GM12878 (cell line): ENCODE results near the gene C1QTNF8. TPM values are rescaled to one million over a fixed set of nuclear protein-coding genes. Genes with fewer than 3 reads are reported as not detected.

ENCODE experiments used
- ATAC-seq: fragments of 200-7000 bp; cut with Tn5 transposase; 3 replicates; pipeline ENCODE4 v1.9.1; 2020; ENCODE audit warnings: mild to moderate bottlenecking, moderate library complexity
- BruUV-seq: library from RNA; stranded (reverse); fragments of 400-500 nt; replicated peaks from 2 replicates; lab custom pipeline; 2021; lab: Mats Ljungman, UMichigan
- CTCF ChIA-PET: fragments of 300-600 bp; sonication (Branson Sonifier 250); formaldehyde crosslinking; extraction: SDS; loops from one replicate; lab custom pipeline; 2021; ENCODE audit warnings: inconsistent platforms; lab: Yijun Ruan, JAX
- POLR2A ChIA-PET: fragments of 350-600 bp; formaldehyde crosslinking; extraction: SDS; loops from one replicate; lab custom pipeline; 2021; ENCODE audit warnings: inconsistent platforms; lab: Charles Lee
- RAD21 ChIA-PET: fragments of 300-600 bp; sonication (Branson Sonifier 250); formaldehyde crosslinking; loops from one replicate; lab custom pipeline; 2023; ENCODE audit warnings: antibody characterized with exemption; ENCODE audit not compliant: unreplicated experiment; lab: Charles Lee
- SMC1A ChIA-PET: fragments of 300-600 bp; sonication (Branson Sonifier 250); formaldehyde crosslinking; loops from one replicate; lab custom pipeline; 2023; ENCODE audit not compliant: unreplicated experiment, uncharacterized antibody; lab: Charles Lee
- DNase-seq: peaks from one replicate; pipeline ENCODE4 v3.0.0-alpha.2; 2011; ENCODE audit warnings: low read depth, low spot score
- FAIRE-seq: peaks from 3 replicates; lab custom pipeline; 2011; peaks lifted over from hg19 to GRCh38; lab: Jason Lieb, UNC
- H2AFZ ChIP-seq: 2 replicates; pipeline ENCODE4 v1.6.0; 2011; ENCODE audit warnings: low read depth, low read length, control low read depth; ENCODE audit not compliant: control insufficient read depth
- H3K27ac ChIP-seq: 2 replicates; pipeline ENCODE4 v1.5.1; 2011; ENCODE audit warnings: control low read depth; ENCODE audit not compliant: control insufficient read depth, insufficient read depth
- H3K27me3 ChIP-seq, 2 experiments: replicated peaks in 1 of 2; 2 replicates each; pipeline versions ENCODE4 v1.6.0 to v1.6.1; 2011; ENCODE audit warnings: low read length in 1 of 2; ENCODE audit not compliant: control insufficient read depth in 2 of 2, insufficient read depth in 2 of 2
- H3K36me3 ChIP-seq, 2 experiments: 2 replicates each; pipeline ENCODE4 v1.5.1; 2011; ENCODE audit warnings: low read length in 1 of 2; ENCODE audit not compliant: control insufficient read depth in 2 of 2, insufficient read depth in 2 of 2
- H3K4me1 ChIP-seq: 2 replicates; pipeline ENCODE4 v1.6.1; 2011; ENCODE audit warnings: mild to moderate bottlenecking, low read length, moderate library complexity, mixed read lengths; ENCODE audit not compliant: control insufficient read depth, insufficient read depth
- H3K4me2 ChIP-seq: 2 replicates; pipeline ENCODE4 v1.6.0; 2011; ENCODE audit warnings: control low read depth; ENCODE audit not compliant: control insufficient read depth, insufficient read depth
- H3K4me3 ChIP-seq: fragments of 200-600 bp; sonication (generic); 2 replicates; pipeline ENCODE4 v1.5.1; 2016
- H3K79me2 ChIP-seq: 2 replicates; pipeline ENCODE4 v1.6.0; 2011; ENCODE audit warnings: low read length; ENCODE audit not compliant: control insufficient read depth, insufficient read depth
- H3K9ac ChIP-seq: 2 replicates; pipeline ENCODE4 v1.8.0; 2011; ENCODE audit warnings: low read length, control low read depth, mixed read lengths; ENCODE audit not compliant: control insufficient read depth, insufficient read depth
- H3K9me3 ChIP-seq: replicated peaks from 3 replicates; pipeline ENCODE4 v1.5.1; 2011; ENCODE audit warnings: mild to moderate bottlenecking, low read length; ENCODE audit not compliant: control insufficient read depth, insufficient read depth
- H4K20me1 ChIP-seq: 2 replicates; pipeline ENCODE4 v1.6.0; 2011; ENCODE audit not compliant: control insufficient read depth, insufficient read depth
- EED ChIP-seq: sonication (generic); IDR thresholded peaks from 2 replicates; pipeline ENCODE4 v1.6.1; 2016; ENCODE audit warnings: antibody characterized with exemption, low read depth
- FOXM1 ChIP-seq: IDR thresholded peaks from 2 replicates; pipeline ENCODE4 v1.6.1; 2012; ENCODE audit warnings: low read depth, mild to moderate bottlenecking, inconsistent platforms, low read length, moderate library complexity
- HDAC2 ChIP-seq: fragments of 200-600 bp; sonication (generic); IDR thresholded peaks from 2 replicates; pipeline ENCODE4 v1.6.1; 2017
- NFYB ChIP-seq: IDR thresholded peaks from 2 replicates; pipeline ENCODE4 v1.6.1; 2011; ENCODE audit warnings: low read depth, mild to moderate bottlenecking, low read length, improper control_type of control experiment, moderate library complexity; ENCODE audit not compliant: insufficient read depth
- PAX8 ChIP-seq: fragments of 450-650 bp; IDR thresholded peaks from 2 replicates; pipeline ENCODE4 v1.6.1; 2017; ENCODE audit warnings: mild to moderate bottlenecking, moderate library complexity
- RFX5 ChIP-seq: IDR thresholded peaks from 2 replicates; pipeline ENCODE4 v1.6.1; 2011; ENCODE audit warnings: low read depth, low read length, improper control_type of control experiment
- SRF ChIP-seq, 2 experiments: IDR thresholded peaks; 2 replicates each; pipeline ENCODE4 v1.6.1; 2011; ENCODE audit warnings: low read depth in 2 of 2, low read length in 2 of 2, mild to moderate bottlenecking in 1 of 2, moderate library complexity in 1 of 2
- WRNIP1 ChIP-seq: IDR thresholded peaks from 2 replicates; pipeline ENCODE4 v1.6.1; 2011; ENCODE audit warnings: low read depth, low read length, improper control_type of control experiment, borderline replicate concordance
- ZNF217 ChIP-seq: fragments of 450-650 bp; IDR thresholded peaks from 2 replicates; pipeline ENCODE4 v1.6.1; 2017; ENCODE audit warnings: antibody characterized with exemption, mild to moderate bottlenecking
- WGBS: methylation state at CpG from one replicate; pipeline ENCODE4 v1.1.6; 2016; ENCODE audit warnings: low lambda C conversion rate; ENCODE audit not compliant: insufficient replicate concordance, insufficient coverage; ENCODE audit errors: missing lambda C conversion rate; 5-methylcytosine and 5-hydroxymethylcytosine counted together
- in situ Hi-C: fragments of 300-500 bp; cut with MboI; formaldehyde crosslinking; loops from 9 replicates; pipeline ENCODE4 v1.14.3; 2018; ENCODE audit warnings: mixed read lengths
- intact Hi-C: fragments of 100-400 bp; cut with micrococcal nuclease; formaldehyde crosslinking; loops from one replicate; pipeline ENCODE4 v1.14.2; 2022; ENCODE audit not compliant: unreplicated experiment
- polyA plus RNA-seq, 11 experiments: library from polyadenylated mRNA; depleted of rRNA in 4 of 11; unstranded in 6 of 11; stranded (reverse) in 5 of 11; fragments of >200 nt; fragmentation: Nextera tagmentation in 4 of 11; fragmentation: Illumina TruSeq in 1 of 11; extraction: Ambion mirVana in 4 of 11; extraction: Trizol in 1 of 11; gene quantifications; 1 replicate in 1 of 11; 2 replicates in 10 of 11; pipeline versions ENCODE4 v1.2.1 to v1.2.3, GENCODE V29; 2011 to 2016; ENCODE audit warnings: inconsistent platforms in 2 of 11, missing spikeins in 2 of 11, low read depth in 1 of 11
- total RNA-seq, 4 experiments: library from RNA; depleted of rRNA in 3 of 4; stranded (reverse); fragments of >200 nt in 3 of 4; fragmentation: Illumina TruSeq in 1 of 4; extraction: Trizol in 1 of 4; gene quantifications; 2 replicates each; pipeline versions ENCODE4 v1.2.1 to v1.2.3, GENCODE V29; 2013 to 2021
- TF ChIP-seq, protein P1 (sequence below): IDR thresholded peaks from 2 replicates; pipeline ENCODE4 v1.6.1; 2012; ENCODE audit warnings: improper control_type of control experiment, low read depth, low read length; ENCODE audit not compliant: insufficient replicate concordance
- TF ChIP-seq, protein P2 (sequence below): fragments of 450-650 bp; IDR thresholded peaks from 2 replicates; pipeline ENCODE4 v1.6.1; 2017; ENCODE audit warnings: mild to moderate bottlenecking, low read depth, inconsistent platforms; ENCODE audit not compliant: poor library complexity, severe bottlenecking
- TF ChIP-seq, protein P3 (sequence below): IDR thresholded peaks from 2 replicates; pipeline ENCODE4 v1.6.1; 2012; ENCODE audit warnings: low read depth, low read length, improper control_type of control experiment

C1QTNF8 gene
- total and polyA plus RNA-seq, 10 of the 15 experiments (the other 5 are each of a cell fraction or from before 2014, with no cell fraction given), result not detected

DNA sequence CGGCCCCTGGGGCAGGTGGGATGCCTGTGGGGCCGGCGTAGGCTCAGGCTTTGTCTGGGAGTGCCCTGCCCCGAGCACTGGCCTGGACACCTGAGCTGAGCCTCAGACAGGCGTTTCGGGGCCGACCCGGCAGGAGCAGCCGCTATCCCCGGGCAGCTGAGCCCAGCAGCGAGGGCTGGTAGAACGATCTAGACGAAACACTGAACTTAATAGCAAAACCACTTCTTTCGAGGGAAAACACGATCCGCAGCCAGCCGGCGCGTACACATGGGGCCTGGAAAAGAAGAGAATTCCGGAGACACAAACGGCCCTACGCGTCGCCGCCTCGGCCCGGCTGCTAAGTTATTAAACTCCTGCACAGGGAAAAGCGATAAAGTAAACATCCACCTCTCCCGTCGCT is 45.5 kb downstream of the C1QTNF8 start (continued):
- TF ChIP-seq, protein P1, sequence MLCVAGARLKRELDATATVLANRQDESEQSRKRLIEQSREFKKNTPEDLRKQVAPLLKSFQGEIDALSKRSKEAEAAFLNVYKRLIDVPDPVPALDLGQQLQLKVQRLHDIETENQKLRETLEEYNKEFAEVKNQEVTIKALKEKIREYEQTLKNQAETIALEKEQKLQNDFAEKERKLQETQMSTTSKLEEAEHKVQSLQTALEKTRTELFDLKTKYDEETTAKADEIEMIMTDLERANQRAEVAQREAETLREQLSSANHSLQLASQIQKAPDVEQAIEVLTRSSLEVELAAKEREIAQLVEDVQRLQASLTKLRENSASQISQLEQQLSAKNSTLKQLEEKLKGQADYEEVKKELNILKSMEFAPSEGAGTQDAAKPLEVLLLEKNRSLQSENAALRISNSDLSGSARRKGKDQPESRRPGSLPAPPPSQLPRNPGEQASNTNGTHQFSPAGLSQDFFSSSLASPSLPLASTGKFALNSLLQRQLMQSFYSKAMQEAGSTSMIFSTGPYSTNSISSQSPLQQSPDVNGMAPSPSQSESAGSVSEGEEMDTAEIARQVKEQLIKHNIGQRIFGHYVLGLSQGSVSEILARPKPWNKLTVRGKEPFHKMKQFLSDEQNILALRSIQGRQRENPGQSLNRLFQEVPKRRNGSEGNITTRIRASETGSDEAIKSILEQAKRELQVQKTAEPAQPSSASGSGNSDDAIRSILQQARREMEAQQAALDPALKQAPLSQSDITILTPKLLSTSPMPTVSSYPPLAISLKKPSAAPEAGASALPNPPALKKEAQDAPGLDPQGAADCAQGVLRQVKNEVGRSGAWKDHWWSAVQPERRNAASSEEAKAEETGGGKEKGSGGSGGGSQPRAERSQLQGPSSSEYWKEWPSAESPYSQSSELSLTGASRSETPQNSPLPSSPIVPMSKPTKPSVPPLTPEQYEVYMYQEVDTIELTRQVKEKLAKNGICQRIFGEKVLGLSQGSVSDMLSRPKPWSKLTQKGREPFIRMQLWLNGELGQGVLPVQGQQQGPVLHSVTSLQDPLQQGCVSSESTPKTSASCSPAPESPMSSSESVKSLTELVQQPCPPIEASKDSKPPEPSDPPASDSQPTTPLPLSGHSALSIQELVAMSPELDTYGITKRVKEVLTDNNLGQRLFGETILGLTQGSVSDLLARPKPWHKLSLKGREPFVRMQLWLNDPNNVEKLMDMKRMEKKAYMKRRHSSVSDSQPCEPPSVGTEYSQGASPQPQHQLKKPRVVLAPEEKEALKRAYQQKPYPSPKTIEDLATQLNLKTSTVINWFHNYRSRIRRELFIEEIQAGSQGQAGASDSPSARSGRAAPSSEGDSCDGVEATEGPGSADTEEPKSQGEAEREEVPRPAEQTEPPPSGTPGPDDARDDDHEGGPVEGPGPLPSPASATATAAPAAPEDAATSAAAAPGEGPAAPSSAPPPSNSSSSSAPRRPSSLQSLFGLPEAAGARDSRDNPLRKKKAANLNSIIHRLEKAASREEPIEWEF, result no peak
- TF ChIP-seq PAX8 (no peak), HDAC2 (no peak), EED (no peak), NFYB (no peak), SRF (IDR thresholded peaks at IDR 0.05; ENCODE audit: low read depth in 2 of 2, low read length in 2 of 2) (no peak), FOXM1 (no peak)

DNA sequence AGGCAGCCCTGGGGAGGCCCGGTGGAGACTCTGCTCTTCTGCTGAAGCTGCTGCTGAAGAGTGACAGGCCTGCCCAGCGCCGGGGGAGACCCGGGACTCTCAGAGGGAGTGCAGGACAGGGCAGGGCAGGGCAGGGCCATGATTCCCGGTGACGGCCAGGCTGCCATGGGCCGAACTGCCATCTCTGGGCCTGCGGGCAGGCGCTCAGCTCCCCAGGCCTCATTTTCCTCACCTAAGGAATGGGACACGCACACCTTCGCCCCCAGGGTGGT is 46.1 kb downstream of the C1QTNF8 start:
- CTCF ChIA-PET, result no interaction called here
- WGBS, result 39% methylated on average over 11 of the region's 11 CpGs
- TF ChIP-seq, protein P2, sequence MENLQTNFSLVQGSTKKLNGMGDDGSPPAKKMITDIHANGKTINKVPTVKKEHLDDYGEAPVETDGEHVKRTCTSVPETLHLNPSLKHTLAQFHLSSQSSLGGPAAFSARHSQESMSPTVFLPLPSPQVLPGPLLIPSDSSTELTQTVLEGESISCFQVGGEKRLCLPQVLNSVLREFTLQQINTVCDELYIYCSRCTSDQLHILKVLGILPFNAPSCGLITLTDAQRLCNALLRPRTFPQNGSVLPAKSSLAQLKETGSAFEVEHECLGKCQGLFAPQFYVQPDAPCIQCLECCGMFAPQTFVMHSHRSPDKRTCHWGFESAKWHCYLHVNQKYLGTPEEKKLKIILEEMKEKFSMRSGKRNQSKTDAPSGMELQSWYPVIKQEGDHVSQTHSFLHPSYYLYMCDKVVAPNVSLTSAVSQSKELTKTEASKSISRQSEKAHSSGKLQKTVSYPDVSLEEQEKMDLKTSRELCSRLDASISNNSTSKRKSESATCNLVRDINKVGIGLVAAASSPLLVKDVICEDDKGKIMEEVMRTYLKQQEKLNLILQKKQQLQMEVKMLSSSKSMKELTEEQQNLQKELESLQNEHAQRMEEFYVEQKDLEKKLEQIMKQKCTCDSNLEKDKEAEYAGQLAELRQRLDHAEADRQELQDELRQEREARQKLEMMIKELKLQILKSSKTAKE, result no peak
- no peak for TF ChIP-seq WRNIP1
- TF ChIP-seq, protein P3, sequence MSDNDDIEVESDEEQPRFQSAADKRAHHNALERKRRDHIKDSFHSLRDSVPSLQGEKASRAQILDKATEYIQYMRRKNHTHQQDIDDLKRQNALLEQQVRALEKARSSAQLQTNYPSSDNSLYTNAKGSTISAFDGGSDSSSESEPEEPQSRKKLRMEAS, result no peak
- no peak for TF ChIP-seq RFX5
- TF ChIP-seq ZNF217, result no peak

More for the DNA sequence above, 46.1 kb downstream of the C1QTNF8 start:
- no peak overlapping the region for H2AFZ ChIP-seq
- ATAC-seq (no peak), FAIRE-seq (no peak), DNase-seq (no peak)
- intact Hi-C loops (no loop called here), in situ Hi-C loops (no loop called here)
- ChIA-PET POLR2A (no interaction called here), RAD21 (no interaction called here), SMC1A (no interaction called here)
- no peaks in the 10 kb centered on the region for H3K9me3 ChIP-seq
- no peaks in the 10 kb centered on the region for H3K79me2 ChIP-seq
- no peak overlapping the region for H3K9ac ChIP-seq
- H3K27me3 ChIP-seq, result no peaks in the 10 kb centered on the region
- H4K20me1 ChIP-seq, result no peaks in the 10 kb centered on the region
- no TSS peak for BruUV-seq
- H3K27ac ChIP-seq, result no peak overlapping the region
- H3K4me3 ChIP-seq, result no peak overlapping the region
- H3K4me1 ChIP-seq, result no peaks in the 10 kb centered on the region
- H3K36me3 ChIP-seq, result no peaks in the 10 kb centered on the region
- H3K4me2 ChIP-seq, result no peak overlapping the region
